ENCODE data around the gene KIAA1958. TPM values are rescaled to one million over a fixed set of nuclear protein-coding genes. Genes with fewer than 3 reads are reported as not detected.

The KIAA1958 gene
- total and polyA plus RNA-seq, 10 of the 15 experiments (the other 5 are each of a cell fraction or from before 2014, with no cell fraction given) = 0.53 to 8.7 (median 4.0) TPM

DNA sequence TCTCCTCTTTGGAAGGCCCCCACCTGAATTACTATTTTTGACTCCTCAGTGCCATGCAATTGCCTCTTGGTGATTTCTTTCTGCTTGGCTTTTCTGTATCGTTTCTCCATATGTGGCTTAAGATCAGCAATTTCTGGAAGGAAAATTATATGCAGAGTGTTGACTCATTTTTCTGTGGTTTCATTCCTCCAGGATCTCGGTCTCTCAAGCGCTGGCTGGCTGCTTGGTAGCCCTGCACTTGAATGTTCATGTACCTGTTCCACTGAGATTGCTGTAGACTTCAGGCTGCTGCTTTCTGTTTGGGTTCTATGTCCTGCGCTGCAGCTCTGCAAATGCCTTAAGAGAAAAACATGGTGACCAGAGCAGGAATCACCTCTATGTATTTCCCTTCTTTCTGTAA is 153.7 kb downstream of the KIAA1958 start:
- H4K20me1 ChIP-seq (ENCODE audit: control insufficient read depth, insufficient read depth) = no peaks in the 10 kb centered on the region
- no peak overlapping the region for H3K4me3 ChIP-seq
- no peak overlapping the region for H3K27ac ChIP-seq (ENCODE audit: control insufficient read depth, insufficient read depth)
- in situ Hi-C loops (cut with MboI) = no loop called here
- no peak overlapping the region for H2AFZ ChIP-seq (ENCODE audit: control insufficient read depth, low read depth, low read length)
- H3K9ac ChIP-seq (ENCODE audit: control insufficient read depth, insufficient read depth, low read length) = no peak overlapping the region
- intact Hi-C loops (cut with micrococcal nuclease; ENCODE audit: unreplicated experiment) = no loop called here
- H3K4me2 ChIP-seq (ENCODE audit: control insufficient read depth, insufficient read depth) = no peak overlapping the region
- no peak for TF ChIP-seq RUNX3 (IDR thresholded peaks at IDR 0.05; ENCODE audit: low read length)
- TF ChIP-seq IKZF2 (IDR thresholded peaks at IDR 0.05) = no peak
- no peak for TF ChIP-seq TCF12 (IDR thresholded peaks at IDR 0.05; ENCODE audit: low read depth, low read length)
- no peak for TF ChIP-seq NR2F1 (conservative IDR thresholded peaks at IDR 0.05)
- TF ChIP-seq RBBP5 (conservative IDR thresholded peaks at IDR 0.05) = no peak
- TF ChIP-seq MTA3 (IDR thresholded peaks at IDR 0.05; ENCODE audit: borderline replicate concordance, low read length) = no peak
- RAD21 ChIA-PET (ENCODE audit: unreplicated experiment) = no interaction called here
- POLR2A ChIA-PET = no interaction called here
- H3K36me3 ChIP-seq (ENCODE audit: control insufficient read depth in 2 of 2, insufficient read depth in 2 of 2, low read length in 1 of 2) = no peaks in the 10 kb centered on the region
- 98% methylated on average over 4 of the region's 4 CpGs for WGBS (ENCODE audit: insufficient coverage, insufficient replicate concordance, low lambda C conversion rate, missing lambda C conversion rate)
- H3K27me3 ChIP-seq (replicated peaks in 1 of 2; ENCODE audit: control insufficient read depth in 2 of 2, insufficient read depth in 2 of 2, low read length in 1 of 2) = no peaks in the 10 kb centered on the region
- BruUV-seq (replicated peaks) = no TSS peak
- no peak for DNase-seq (ENCODE audit: low read depth, low spot score)
- H3K9me3 ChIP-seq (replicated peaks; ENCODE audit: control insufficient read depth, insufficient read depth, low read length) = peaks cover 2% of the 10 kb centered on the region; the same call in 2 of the 3 replicates
- CTCF ChIA-PET = no interaction called here
- SMC1A ChIA-PET (ENCODE audit: uncharacterized antibody, unreplicated experiment) = no interaction called here
- no peak for ATAC-seq
- H3K4me1 ChIP-seq (ENCODE audit: control insufficient read depth, insufficient read depth, low read length) = no peaks in the 10 kb centered on the region
- no peak for FAIRE-seq
- no peaks in the 10 kb centered on the region for H3K79me2 ChIP-seq (ENCODE audit: control insufficient read depth, insufficient read depth, low read length)

DNA sequence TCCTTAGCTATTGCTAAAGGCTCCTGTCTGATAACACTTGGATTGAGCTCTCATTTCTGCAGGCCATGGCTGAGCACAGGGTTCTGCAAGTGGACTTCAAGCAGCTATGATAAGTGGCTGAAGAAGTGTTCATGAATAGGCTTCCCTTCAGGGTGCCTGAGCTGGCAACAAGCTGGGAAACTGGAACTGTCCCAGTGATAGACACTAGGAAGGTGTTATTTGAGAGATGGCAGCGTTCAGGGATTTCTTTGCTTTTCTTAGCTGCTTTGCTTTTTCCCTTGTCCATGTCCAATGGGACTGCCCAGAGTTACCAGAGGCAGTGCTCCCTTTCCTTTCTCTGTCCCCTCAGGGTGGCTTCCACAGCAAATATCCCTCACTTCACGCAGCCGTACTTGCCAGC is 155.5 kb downstream of the KIAA1958 start:
- Histone ChIP-seq H4K20me1 (ENCODE audit: control insufficient read depth, insufficient read depth) (no peaks in the 10 kb centered on the region), H3K4me2 (ENCODE audit: control insufficient read depth, insufficient read depth) (no peak overlapping the region), H3K27me3 (replicated peaks in 1 of 2; ENCODE audit: control insufficient read depth in 2 of 2, insufficient read depth in 2 of 2, low read length in 1 of 2) (no peaks in the 10 kb centered on the region), H3K9ac (ENCODE audit: control insufficient read depth, insufficient read depth, low read length) (no peak overlapping the region), H3K27ac (ENCODE audit: control insufficient read depth, insufficient read depth) (no peak overlapping the region), H3K36me3 (ENCODE audit: control insufficient read depth in 2 of 2, insufficient read depth in 2 of 2, low read length in 1 of 2) (no peaks in the 10 kb centered on the region), H3K4me3 (no peak overlapping the region), H3K9me3 (replicated peaks; ENCODE audit: control insufficient read depth, insufficient read depth, low read length) (peaks cover 2% of the 10 kb centered on the region; the same call in 2 of the 3 replicates), H3K79me2 (ENCODE audit: control insufficient read depth, insufficient read depth, low read length) (no peaks in the 10 kb centered on the region), H3K4me1 (ENCODE audit: control insufficient read depth, insufficient read depth, low read length) (no peaks in the 10 kb centered on the region), H2AFZ (ENCODE audit: control insufficient read depth, low read depth, low read length) (no peak overlapping the region)
- ChIA-PET POLR2A (no interaction called here), RAD21 (ENCODE audit: unreplicated experiment) (no interaction called here), CTCF (no interaction called here), SMC1A (ENCODE audit: uncharacterized antibody, unreplicated experiment) (no interaction called here)
- 80% methylated on average over 3 of the region's 3 CpGs for WGBS (ENCODE audit: insufficient coverage, insufficient replicate concordance, low lambda C conversion rate, missing lambda C conversion rate)
- no peak for ATAC-seq
- no peak for DNase-seq (ENCODE audit: low read depth, low spot score)
- intact Hi-C loops (cut with micrococcal nuclease; ENCODE audit: unreplicated experiment) (no loop called here), in situ Hi-C loops (cut with MboI) (no loop called here)
- TF ChIP-seq RELA (IDR thresholded peaks at IDR 0.05; ENCODE audit: borderline replicate concordance, partially characterized antibody) (no peak), ETV6 (conservative IDR thresholded peaks at IDR 0.05 in 1 of 2, IDR thresholded peaks at IDR 0.05 in 1 of 2; ENCODE audit: borderline replicate concordance in 1 of 2, low read depth in 1 of 2) (no peak), TARDBP (IDR thresholded peaks at IDR 0.05; ENCODE audit: borderline replicate concordance) (no peak), EGR1 (IDR thresholded peaks at IDR 0.05; ENCODE audit: borderline replicate concordance in 1 of 2, low read depth in 2 of 2, low read length in 2 of 2) (no peak), RB1 (IDR thresholded peaks at IDR 0.05; ENCODE audit: borderline replicate concordance) (no peak)
- FAIRE-seq = no peak
- BruUV-seq (replicated peaks) = no TSS peak

Data from GM12878 (cell line).